ENCODE data around the gene SPRR5.

The SPRR5 gene

DNA sequence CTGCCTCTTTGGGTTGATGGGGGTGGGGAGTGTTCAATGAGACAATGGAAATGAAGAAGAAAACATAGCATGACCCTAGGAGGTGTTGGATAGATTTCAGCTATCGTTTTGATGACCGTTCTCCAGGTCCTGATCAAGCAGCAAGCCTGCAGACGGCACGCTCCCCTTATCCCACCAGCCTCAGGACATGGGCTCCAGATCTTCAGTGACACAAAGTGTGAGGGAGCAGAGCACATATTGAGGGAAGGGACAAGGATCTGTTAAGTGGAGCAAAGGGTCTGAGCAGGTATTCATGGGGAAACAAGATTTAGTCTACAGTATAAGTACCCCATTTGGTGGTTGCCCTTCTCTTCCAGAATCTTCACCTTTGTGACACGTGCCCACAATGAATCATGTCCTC, 4.7 kb downstream of the SPRR5 start:
- DNase-seq = no peak

DNA sequence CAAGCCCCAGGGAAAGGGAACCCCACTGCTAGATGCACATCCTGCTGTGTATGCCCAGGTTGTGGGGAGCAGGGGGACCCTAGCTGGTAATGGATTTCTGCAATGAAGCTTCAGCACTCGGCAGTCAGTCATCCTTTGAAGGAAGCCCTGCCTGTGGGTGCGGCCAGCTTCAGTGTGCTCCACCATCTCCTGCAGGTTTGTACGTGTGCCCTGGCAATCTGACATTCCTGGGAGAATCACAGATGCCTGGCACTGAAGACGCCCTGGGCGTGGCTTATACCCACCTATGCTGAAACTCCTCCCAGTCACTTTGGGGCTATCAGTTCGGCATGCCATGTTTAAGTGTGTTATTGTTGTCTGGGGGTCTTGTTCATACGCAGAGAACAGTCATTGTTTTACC, 6.8 kb downstream of the SPRR5 start:
- no peak for DNase-seq

GRCh38 chr1:152954436-152954835, 7.4 kb downstream of the SPRR5 start:
- DNase-seq = no peak

DNA sequence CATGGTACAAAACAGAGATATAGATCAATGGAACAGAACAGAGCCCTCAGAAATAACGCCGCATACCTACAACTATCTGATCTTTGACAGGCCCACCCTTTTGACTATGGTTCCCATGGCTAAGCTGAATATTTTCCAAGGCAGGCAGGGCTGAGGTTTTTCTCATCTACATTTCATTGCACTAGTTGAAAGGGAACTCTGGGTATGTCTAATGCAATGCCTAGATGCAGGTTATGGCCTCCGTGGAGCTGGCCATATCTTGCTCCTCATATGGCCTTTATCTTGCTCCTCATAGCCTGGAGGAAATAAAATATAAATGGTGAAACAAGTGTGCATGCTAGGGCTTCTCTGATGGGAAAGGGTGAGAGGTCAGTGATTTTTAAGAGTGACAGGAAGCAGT, 10.6 kb downstream of the SPRR5 start:
- no peak for DNase-seq

GRCh38 chr1:152959273-152959672, 12.3 kb downstream of the SPRR5 start:
- DNase-seq = no peak

GRCh38 chr1:152959801-152960451, 12.9 kb downstream of the SPRR5 start:
- DNase-seq = no peak

DNA sequence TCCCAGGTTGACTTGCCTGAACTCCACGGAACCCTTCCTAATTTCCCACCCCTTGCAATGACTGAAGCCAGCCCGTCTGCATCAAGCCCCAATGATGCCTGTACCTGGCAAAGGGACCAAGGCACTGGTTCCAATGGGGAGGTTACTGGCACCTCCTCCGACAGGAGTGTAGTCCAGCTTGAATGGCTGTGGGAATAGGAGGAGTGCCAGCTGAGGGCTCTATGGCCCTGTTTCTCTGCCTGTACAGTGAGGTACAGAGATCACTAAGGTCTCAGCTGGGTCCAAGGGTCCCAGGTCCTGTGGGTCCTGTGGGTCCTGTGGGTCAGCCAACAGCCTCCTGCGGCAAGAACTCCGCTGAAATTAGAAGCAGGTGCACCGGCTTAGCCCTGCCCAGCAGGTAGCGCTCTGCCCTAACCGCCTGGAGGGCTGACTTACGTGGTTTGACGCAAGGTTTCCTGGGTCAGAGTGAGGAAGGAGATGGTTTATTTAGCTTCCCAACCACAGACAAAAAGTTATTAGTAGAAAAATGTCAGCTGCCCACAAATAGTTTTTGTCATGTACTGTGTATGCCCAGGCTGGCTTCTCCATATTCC, 13.5 kb downstream of the SPRR5 start:
- DNase-seq = no peak

- DNase-seq = no peak
Observed at GRCh38 chr1:152961226-152961891, 14.4 kb downstream of the SPRR5 start.

DNA sequence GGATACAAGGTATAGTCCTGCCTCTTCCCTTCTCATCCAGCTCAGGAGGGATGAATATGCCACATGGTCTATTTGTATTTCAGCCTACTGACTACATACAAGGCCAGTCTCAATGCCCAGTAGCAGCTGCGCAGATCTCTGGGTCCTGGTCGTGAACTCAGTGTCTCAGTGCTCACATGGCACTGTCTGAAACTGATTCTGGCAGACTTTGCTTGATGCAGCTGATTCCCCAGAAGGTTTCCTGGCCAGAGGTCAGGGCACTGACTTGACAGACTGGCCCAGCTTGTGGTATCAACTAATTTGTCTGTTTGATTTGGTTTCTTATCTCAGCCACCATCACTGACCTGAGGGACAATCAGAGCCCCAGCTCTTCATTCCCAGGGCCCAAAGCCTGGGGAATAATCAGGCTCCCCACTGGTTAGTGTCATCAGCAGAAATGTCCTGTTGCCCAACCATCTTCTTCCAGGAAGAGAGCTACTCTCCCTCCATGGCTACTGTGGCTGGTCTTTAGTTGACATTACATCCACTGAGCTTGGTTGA, 15.9 kb downstream of the SPRR5 start:
- DNase-seq = no peak

DNA sequence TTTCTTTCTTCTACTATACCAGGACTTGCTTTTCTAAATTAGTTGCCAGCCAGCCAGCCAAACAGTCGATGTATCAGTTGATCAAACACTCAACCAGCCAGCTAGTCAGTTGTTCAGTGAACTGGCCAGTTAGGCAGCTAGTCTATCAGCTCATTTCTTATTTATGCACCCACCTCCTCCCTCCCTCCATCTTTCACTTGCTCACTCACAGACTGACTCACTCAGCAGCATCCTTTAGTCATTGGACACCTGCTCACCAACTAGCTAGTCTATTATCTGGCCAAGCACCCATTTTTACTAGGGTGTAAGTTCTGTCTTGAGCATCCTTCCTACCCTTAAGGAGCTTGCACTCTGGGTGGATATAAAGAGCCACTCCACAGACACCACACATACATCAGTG, 17.5 kb downstream of the SPRR5 start:
- DNase-seq = no peak

GRCh38 chr1:152965853-152966252, 18.8 kb downstream of the SPRR5 start:
- no peak for DNase-seq

GRCh38 chr1:152967201-152967600, 20.2 kb downstream of the SPRR5 start:
- DNase-seq = no peak

DNA sequence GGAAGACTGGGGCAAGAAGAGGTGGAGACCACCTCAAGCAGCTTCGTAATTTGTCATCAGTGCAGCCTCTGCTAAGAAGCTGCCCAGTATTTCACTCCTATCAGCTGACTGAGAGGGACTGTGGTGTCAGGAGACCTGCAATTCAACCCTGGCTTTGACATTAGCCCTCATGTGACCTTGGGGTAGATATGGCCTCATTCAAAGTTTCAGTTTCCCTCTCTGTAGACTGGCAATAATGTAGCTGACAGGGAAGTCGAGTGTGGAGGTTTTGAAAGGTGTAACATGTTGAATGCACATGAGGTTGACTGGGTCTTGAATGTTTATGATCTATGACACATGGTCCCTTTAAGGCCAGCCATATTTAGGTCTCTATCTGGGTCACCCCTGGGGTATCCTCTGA, 21.2 kb downstream of the SPRR5 start:
- no peak for DNase-seq

DNA sequence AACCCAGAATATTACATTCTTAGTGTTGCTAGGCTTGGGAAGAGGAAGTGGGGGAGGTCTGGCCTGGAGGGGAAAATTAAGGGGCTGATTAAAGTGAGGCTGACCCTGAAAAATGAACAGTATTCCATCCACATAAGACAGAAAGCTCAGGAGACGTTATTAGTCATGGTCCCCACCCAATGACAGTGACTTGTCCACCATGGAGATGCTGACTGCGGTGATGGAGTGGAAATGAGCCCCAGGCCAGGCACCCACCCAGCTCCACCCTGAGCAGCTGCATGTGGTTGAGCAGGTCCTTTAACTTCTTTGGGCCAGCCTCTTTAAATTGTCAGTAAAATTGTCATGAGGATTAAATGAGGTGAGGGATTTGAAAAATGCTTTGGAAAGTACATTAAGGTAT, 22.0 kb downstream of the SPRR5 start:
- DNase-seq = no peak

DNA sequence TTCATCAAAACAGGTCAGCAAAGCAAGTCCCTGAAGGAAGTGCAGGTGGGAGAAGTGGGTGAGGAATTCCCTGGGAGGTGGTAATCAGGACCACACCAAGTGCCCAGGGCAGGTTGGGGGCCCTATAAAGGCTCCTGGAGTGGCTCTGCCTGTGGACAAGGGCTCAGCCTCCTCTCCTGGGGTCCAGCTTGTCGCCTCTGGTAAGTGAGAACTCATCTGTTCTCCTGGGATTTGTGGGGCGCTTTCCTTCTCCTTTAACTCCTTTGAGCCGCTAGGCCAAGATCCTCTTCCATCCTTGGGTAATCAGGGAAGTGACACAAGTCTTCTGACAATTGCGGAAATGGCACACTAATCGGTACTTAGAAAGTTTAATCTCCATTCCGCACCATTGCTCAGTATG, 23.5 kb downstream of the SPRR5 start, which contains the start of gene SPRR4:
SPRR4 (plus strand) TSS at position 154 of the 400 bp plus-strand sequence. CDS start 1,243 bp downstream, outside the sequence.
- no peak for DNase-seq

- no peak for DNase-seq
Observed at GRCh38 chr1:152972196-152972886, 25.3 kb downstream of the SPRR5 start.

GRCh38 chr1:152976688-152977087, 29.7 kb downstream of the SPRR5 start:
- DNase-seq = no peak

DNA sequence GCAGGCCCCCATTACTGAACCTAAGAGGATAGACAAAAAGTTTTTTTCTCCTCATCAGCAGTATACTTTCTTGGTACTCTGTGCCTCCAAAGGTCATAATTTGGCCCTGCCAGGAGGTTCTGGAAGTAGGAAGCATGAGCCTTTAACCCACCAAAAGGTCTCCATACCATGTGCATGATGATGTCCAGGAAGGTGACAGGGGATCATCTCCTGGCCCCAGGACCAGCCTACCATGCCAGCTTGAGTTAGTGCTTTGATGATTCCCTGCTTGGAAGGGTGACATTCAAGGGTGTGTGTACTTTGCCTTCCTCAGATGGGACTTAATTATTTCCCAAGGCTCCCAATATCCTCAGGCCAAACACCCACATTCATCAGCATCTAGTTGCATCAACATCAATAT, 30.6 kb downstream of the SPRR5 start:
- DNase-seq = no peak

- DNase-seq = no peak
Observed at GRCh38 chr1:152980676-152981075, 33.7 kb downstream of the SPRR5 start.

DNA sequence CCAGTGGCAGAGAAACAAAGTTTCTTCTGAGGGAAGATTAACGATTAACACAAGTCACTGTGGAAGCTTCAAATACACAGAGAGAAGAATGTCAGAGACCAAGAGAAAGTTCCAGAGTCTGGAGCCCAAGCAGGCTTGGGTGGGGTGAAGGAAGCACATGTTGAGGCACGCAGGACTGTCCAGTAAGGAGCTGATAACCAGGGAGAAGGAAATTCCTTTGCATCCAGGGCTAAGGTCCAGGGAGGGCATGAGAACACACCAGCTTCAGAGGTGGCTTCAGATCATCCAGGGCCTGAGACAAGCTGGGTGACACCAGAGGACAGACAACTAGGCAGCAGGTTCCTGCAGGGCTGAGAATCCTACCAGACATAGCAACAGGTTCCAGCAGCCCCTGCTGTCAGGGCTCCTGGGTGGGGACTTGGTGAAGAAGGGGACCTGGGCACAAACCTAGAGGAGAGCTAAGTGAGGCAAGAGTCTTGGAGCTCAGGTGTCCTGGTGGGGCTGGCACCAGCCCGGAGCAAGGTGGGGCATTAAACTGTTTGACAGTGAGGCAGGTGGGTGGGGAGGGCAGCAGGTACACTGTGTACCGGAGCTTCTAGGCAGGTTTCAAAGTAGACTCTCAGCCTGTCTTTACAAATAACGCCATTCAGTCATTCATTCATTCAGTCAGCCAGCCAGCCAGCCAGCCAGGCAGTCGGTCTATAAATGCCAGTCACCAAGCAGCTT, 34.3 kb downstream of the SPRR5 start:
- DNase-seq = no peak

- DNase-seq = no peak
Observed at GRCh38 chr1:152982076-152982475, 35.1 kb downstream of the SPRR5 start.

GRCh38 chr1:152983234-152983633, 36.2 kb downstream of the SPRR5 start:
- DNase-seq = no peak

GRCh38 chr1:152983743-152984142, 36.7 kb downstream of the SPRR5 start, which contains the start of gene SPRR1A:
Gene SPRR1A, plus strand, starts transcription at chr1:152984081. Its CDS starts 1,150 bp downstream, at chr1:152985231.
- no peak for DNase-seq
